Measurements from ENCODE around the gene SESN3.
"Not testable (repeated sequence)": the region's sequence is repeated elsewhere in the genome, so short reads cannot be mapped to it uniquely, and the experiment has no call there.

The SESN3 gene

GRCh38 chr11:95212609-95213008, 18.4 kb downstream of the SESN3 start:
- H3K27me3 ChIP-seq (ENCODE audit: insufficient read depth, low read length), result no peaks in the 10 kb centered on the region
- H3K4me2 ChIP-seq (ENCODE audit: low read length), result no peak overlapping the region
- no peaks in the 10 kb centered on the region for H3F3A ChIP-seq (ENCODE audit: insufficient read depth, low read length)
- H3K9me3 ChIP-seq (ENCODE audit: low read length), result no peaks in the 10 kb centered on the region
- TF ChIP-seq EZH2 (IDR thresholded peaks at IDR 0.05; ENCODE audit: borderline replicate concordance, low read length) (no peak), CTCF (IDR thresholded peaks at IDR 0.05; ENCODE audit: low read length) (no peak)
- no peak overlapping the region for H3K27ac ChIP-seq (ENCODE audit: low read depth, low read length, poor library complexity, severe bottlenecking)
- no peaks in the 10 kb centered on the region for H3K9me2 ChIP-seq (ENCODE audit: low read depth, low read length)
- H3K36me3 ChIP-seq (ENCODE audit: insufficient read depth, low read length), result no peaks in the 10 kb centered on the region
- no peak overlapping the region for H2AFZ ChIP-seq (ENCODE audit: low read length)
- no peak overlapping the region for H3K4me3 ChIP-seq (ENCODE audit: low read depth, low read length, poor library complexity, severe bottlenecking)
- no peaks in the 10 kb centered on the region for H3K79me2 ChIP-seq (ENCODE audit: insufficient read depth, low read length)
- H3K4me1 ChIP-seq (ENCODE audit: insufficient read depth, low read length, severe bottlenecking), result no peaks in the 10 kb centered on the region
- H3K9ac ChIP-seq (ENCODE audit: low read length), result no peak overlapping the region
- H4K20me1 ChIP-seq (ENCODE audit: insufficient read depth, low read length), result no peaks in the 10 kb centered on the region

GRCh38 chr11:95209535-95209934, 21.5 kb downstream of the SESN3 start:
- not testable (repeated sequence) for H3F3A ChIP-seq (ENCODE audit: insufficient read depth, low read length); H3K27me3 ChIP-seq (ENCODE audit: insufficient read depth, low read length); H3K36me3 ChIP-seq (ENCODE audit: insufficient read depth, low read length); H3K4me2 ChIP-seq (ENCODE audit: low read length); H3K9ac ChIP-seq (ENCODE audit: low read length); H2AFZ ChIP-seq (ENCODE audit: low read length); H3K9me3 ChIP-seq (ENCODE audit: low read length); H3K9me2 ChIP-seq (ENCODE audit: low read depth, low read length); H3K4me1 ChIP-seq (ENCODE audit: insufficient read depth, low read length, severe bottlenecking); H3K27ac ChIP-seq (ENCODE audit: low read depth, low read length, poor library complexity, severe bottlenecking); H3K4me3 ChIP-seq (ENCODE audit: low read depth, low read length, poor library complexity, severe bottlenecking); H3K79me2 ChIP-seq (ENCODE audit: insufficient read depth, low read length); H4K20me1 ChIP-seq (ENCODE audit: insufficient read depth, low read length)

- H3K27me3 ChIP-seq (ENCODE audit: insufficient read depth, low read length), result no peaks in the 10 kb centered on the region
These were observed 30.1 kb downstream of the SESN3 start for GRCh38 chr11:95200781-95201457.

More at GRCh38 chr11:95200781-95201457, 30.1 kb downstream of the SESN3 start:
- Histone ChIP-seq H3K36me3 (ENCODE audit: insufficient read depth, low read length) (no peaks in the 10 kb centered on the region), H3K9me2 (ENCODE audit: low read depth, low read length) (no peaks in the 10 kb centered on the region), H3K9me3 (ENCODE audit: low read length) (no peaks in the 10 kb centered on the region), H2AFZ (ENCODE audit: low read length) (no peak overlapping the region), H3K27ac (ENCODE audit: low read depth, low read length, poor library complexity, severe bottlenecking) (no peak overlapping the region), H3K79me2 (ENCODE audit: insufficient read depth, low read length) (no peaks in the 10 kb centered on the region), H3K4me3 (ENCODE audit: low read depth, low read length, poor library complexity, severe bottlenecking) (no peak overlapping the region), H4K20me1 (ENCODE audit: insufficient read depth, low read length) (no peaks in the 10 kb centered on the region), H3K9ac (ENCODE audit: low read length) (no peak overlapping the region), H3F3A (ENCODE audit: insufficient read depth, low read length) (no peaks in the 10 kb centered on the region), H3K4me1 (ENCODE audit: insufficient read depth, low read length, severe bottlenecking) (peaks cover 8% of the 10 kb centered on the region), H3K4me2 (ENCODE audit: low read length) (no peak overlapping the region)
- TF ChIP-seq EZH2 (IDR thresholded peaks at IDR 0.05; ENCODE audit: borderline replicate concordance, low read length) (no peak), CTCF (IDR thresholded peaks at IDR 0.05; ENCODE audit: low read length) (no peak)
